ENCODE measurements around the gene TOX2.

Gene TOX2

DNA sequence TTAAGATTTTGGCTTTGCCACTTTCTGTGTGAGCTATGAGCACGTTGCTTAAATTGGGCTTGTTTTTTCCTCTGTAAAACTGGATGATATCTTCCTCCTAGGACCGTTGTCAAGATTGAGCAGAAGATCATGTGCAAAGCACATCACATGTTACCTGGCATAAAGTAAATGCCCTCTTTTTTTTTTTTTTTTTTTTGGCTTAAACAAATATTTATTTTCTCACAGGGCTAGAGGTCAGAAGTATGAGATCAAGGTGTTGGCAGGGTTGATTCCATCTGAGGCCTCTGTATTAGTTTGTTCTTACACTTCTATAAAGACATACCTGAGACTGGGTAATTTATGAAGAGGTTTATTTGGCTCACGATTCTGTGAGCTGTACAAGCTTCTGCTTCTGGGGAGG is 42.7 kb downstream of the TOX2 start:
- POLR2A ChIA-PET: no interaction called here
- TF ChIP-seq ARNT (IDR thresholded peaks at IDR 0.05) (no peak), FOXM1 (IDR thresholded peaks at IDR 0.05; ENCODE audit: borderline replicate concordance) (no peak), SUZ12 (IDR thresholded peaks at IDR 0.05) (no peak), LEF1 (IDR thresholded peaks at IDR 0.05; ENCODE audit: borderline replicate concordance) (no peak), TARDBP (IDR thresholded peaks at IDR 0.05) (no peak), SP1 (IDR thresholded peaks at IDR 0.05) (no peak), NFRKB (IDR thresholded peaks at IDR 0.05) (no peak), CTBP1 (IDR thresholded peaks at IDR 0.05; ENCODE audit: borderline replicate concordance) (no peak), FOXK2 (IDR thresholded peaks at IDR 0.05) (no peak), FOXA1 (IDR thresholded peaks at IDR 0.05) (no peak), HDGF (IDR thresholded peaks at IDR 0.05; ENCODE audit: borderline replicate concordance) (no peak), ELF4 (IDR thresholded peaks at IDR 0.05) (no peak), BHLHE40 (IDR thresholded peaks at IDR 0.05; ENCODE audit: borderline replicate concordance) (no peak)
- TF ChIP-seq, protein P1, sequence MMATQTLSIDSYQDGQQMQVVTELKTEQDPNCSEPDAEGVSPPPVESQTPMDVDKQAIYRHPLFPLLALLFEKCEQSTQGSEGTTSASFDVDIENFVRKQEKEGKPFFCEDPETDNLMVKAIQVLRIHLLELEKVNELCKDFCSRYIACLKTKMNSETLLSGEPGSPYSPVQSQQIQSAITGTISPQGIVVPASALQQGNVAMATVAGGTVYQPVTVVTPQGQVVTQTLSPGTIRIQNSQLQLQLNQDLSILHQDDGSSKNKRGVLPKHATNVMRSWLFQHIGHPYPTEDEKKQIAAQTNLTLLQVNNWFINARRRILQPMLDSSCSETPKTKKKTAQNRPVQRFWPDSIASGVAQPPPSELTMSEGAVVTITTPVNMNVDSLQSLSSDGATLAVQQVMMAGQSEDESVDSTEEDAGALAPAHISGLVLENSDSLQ (IDR thresholded peaks at IDR 0.05): no peak
- DNase-seq (ENCODE audit: extremely low spot score): no peak
- CTCF ChIA-PET: no interaction called here

DNA sequence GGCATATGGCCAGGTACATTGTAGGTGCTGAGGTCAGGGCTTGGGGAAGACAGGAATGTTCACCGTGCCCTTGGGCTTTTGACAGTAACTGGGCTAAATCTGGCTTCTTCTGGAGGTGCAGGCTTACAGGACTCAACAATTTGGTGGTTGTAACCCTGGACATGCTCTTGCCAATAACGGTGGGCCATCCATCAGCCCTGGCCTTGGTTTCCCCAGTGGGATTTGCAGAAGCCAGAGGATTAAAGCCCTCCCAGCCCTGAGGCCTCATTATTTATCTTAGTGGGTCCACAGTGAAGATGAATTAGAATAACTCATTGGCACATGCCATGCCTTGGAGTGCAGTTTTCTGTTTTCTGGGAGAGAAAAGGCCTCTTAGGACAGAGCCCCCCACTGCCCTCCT is 44.0 kb downstream of the TOX2 start:
- TF ChIP-seq TARDBP (IDR thresholded peaks at IDR 0.05) (no peak), HDGF (IDR thresholded peaks at IDR 0.05; ENCODE audit: borderline replicate concordance) (no peak), SP1 (IDR thresholded peaks at IDR 0.05) (no peak), BHLHE40 (IDR thresholded peaks at IDR 0.05; ENCODE audit: borderline replicate concordance) (no peak), FOXA1 (IDR thresholded peaks at IDR 0.05) (no peak), FOXK2 (IDR thresholded peaks at IDR 0.05) (no peak), NFRKB (IDR thresholded peaks at IDR 0.05) (no peak), ELF4 (IDR thresholded peaks at IDR 0.05) (no peak), FOXM1 (IDR thresholded peaks at IDR 0.05; ENCODE audit: borderline replicate concordance) (no peak), LEF1 (IDR thresholded peaks at IDR 0.05; ENCODE audit: borderline replicate concordance) (no peak), CTBP1 (IDR thresholded peaks at IDR 0.05; ENCODE audit: borderline replicate concordance) (no peak)
- TF ChIP-seq, protein P1 (IDR thresholded peaks at IDR 0.05): no peak
- DNase-seq (ENCODE audit: extremely low spot score): no peak
- CTCF ChIA-PET: no interaction called here
- POLR2A ChIA-PET: no interaction called here

DNA sequence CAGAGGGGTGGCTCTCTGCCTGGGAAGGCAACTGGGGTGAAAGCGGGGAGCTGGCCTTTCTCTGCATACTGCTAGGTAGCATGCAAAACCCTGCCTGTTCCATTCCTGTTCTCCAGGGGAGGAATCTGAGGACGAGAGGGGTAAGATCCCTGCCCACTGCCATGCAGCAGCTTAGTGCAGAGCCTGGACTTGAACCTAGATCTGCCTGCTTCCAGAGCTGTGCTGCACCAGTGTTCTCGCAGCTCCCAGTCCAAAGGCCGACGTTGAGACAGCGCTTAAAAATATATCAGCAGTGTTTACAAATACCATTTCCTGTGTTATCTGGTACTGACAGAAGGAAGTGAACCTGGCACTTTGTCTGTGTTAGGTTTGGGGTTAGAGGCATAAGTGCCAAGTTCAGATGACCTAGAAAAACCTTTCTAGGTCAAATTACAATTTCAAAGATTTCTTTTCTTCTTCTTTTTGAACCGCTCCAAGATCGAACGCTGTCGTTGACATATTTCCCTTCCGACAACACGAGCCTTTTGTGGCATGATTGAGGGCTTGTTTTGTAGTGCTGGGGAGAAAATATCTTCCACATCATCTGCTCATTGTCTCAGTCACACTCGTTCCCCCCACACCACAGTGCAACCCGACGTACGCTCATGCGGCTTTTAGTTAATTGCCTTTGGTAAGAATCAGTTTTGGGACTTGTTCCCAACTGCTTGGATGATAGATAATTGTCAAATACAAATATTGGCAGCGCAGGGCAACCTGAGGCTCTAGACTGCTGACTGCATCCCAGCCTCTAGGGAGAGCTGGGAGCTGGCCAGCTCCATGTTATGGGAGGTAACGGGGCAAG is 44.6 kb downstream of the TOX2 start:
- TF ChIP-seq LEF1 (IDR thresholded peaks at IDR 0.05; ENCODE audit: borderline replicate concordance) (no peak), CTBP1 (IDR thresholded peaks at IDR 0.05; ENCODE audit: borderline replicate concordance) (no peak), FOXK2 (IDR thresholded peaks at IDR 0.05) (no peak), BHLHE40 (IDR thresholded peaks at IDR 0.05; ENCODE audit: borderline replicate concordance) (no peak), ARNT (IDR thresholded peaks at IDR 0.05) (no peak), ELF4 (IDR thresholded peaks at IDR 0.05) (no peak), L3MBTL2 (conservative IDR thresholded peaks at IDR 0.05) (no peak), TARDBP (IDR thresholded peaks at IDR 0.05) (no peak), HDGF (IDR thresholded peaks at IDR 0.05; ENCODE audit: borderline replicate concordance) (no peak), SP1 (IDR thresholded peaks at IDR 0.05) (no peak), NFRKB (IDR thresholded peaks at IDR 0.05) (no peak), FOXM1 (IDR thresholded peaks at IDR 0.05; ENCODE audit: borderline replicate concordance) (no peak), SUZ12 (IDR thresholded peaks at IDR 0.05) (no peak), ZNF384 (IDR thresholded peaks at IDR 0.05) (no peak), FOXA1 (IDR thresholded peaks at IDR 0.05) (no peak)
- TF ChIP-seq, protein P1 (IDR thresholded peaks at IDR 0.05): no peak
- DNase-seq (ENCODE audit: extremely low spot score): no peak
- POLR2A ChIA-PET: no interaction called here
- CTCF ChIA-PET: no interaction called here

DNA sequence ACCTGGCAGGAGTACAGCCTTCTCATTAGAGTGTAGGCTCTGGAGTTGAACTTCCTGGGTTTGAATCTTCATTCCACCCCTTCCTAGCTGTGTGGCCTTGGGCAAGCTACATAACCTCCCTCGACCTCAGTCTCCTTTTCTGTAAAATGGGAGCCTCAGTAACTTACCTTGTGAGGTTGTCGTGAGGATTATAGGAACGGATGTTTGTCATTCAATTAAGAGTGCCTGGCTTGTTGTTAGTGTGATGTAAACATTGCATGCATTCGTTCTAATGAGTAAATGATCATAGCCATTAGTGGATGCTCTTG is 45.2 kb downstream of the TOX2 start:
- DNase-seq (ENCODE audit: extremely low spot score): no peak
- ChIA-PET POLR2A (no interaction called here), CTCF (no interaction called here)
- TF ChIP-seq ZNF384 (IDR thresholded peaks at IDR 0.05): no peak
- TF ChIP-seq NFRKB (IDR thresholded peaks at IDR 0.05): no peak

DNA sequence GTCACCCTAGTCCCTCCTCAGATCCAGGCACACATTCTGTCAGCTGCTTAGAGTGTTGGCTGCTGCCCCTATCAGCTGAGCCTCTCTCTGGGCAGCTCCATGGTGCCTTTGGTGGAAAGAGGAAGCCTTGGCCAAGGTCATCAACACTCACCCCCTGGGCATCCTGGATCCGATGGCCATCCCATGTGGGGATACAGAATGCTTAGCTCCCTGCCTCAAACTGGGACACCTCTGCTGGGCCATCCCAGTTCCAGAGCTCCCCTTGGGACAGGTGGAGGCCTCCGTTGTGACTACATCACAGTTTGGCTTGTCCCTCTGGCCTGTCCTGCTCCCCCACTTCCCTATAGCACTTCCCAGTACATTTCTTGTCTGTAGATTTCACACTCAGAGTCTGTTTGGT is 45.6 kb downstream of the TOX2 start:
- DNase-seq (ENCODE audit: extremely low spot score): no peak
- CTCF ChIA-PET: no interaction called here
- TF ChIP-seq LEF1 (IDR thresholded peaks at IDR 0.05; ENCODE audit: borderline replicate concordance) (no peak), TARDBP (IDR thresholded peaks at IDR 0.05) (no peak), SP1 (IDR thresholded peaks at IDR 0.05) (no peak), FOXA1 (IDR thresholded peaks at IDR 0.05) (no peak), ZNF384 (IDR thresholded peaks at IDR 0.05) (no peak), SUZ12 (IDR thresholded peaks at IDR 0.05) (no peak), HDGF (IDR thresholded peaks at IDR 0.05; ENCODE audit: borderline replicate concordance) (no peak), ARNT (IDR thresholded peaks at IDR 0.05) (no peak)
- TF ChIP-seq, protein P1 (IDR thresholded peaks at IDR 0.05): no peak
- POLR2A ChIA-PET: no interaction called here

DNA sequence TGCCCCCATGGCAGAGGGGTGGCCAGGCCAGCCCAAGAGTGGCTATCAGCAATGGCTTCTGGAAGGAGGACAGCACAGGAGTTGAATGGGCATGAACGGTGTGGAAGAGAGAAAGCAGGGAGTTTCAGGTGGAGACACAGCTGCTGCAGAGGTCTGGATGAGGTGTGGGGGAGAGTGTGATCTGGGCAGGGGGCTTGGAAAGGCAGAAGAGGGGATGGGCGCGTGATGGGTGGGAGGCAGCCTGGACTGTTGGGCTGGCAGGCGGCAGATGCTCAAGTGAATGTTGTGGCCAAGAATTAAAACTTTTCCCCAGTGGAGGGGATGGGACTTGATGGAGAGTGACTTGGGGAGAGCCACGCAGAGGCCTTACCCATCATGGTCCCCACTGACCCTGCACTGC is 46.5 kb downstream of the TOX2 start:
- ChIA-PET POLR2A (no interaction called here), CTCF (no interaction called here)

More for the DNA sequence above, 46.5 kb downstream of the TOX2 start:
- TF ChIP-seq FOXK2 (IDR thresholded peaks at IDR 0.05) (no peak), BHLHE40 (IDR thresholded peaks at IDR 0.05; ENCODE audit: borderline replicate concordance) (no peak), NFRKB (IDR thresholded peaks at IDR 0.05) (no peak)
- DNase-seq (ENCODE audit: extremely low spot score): no peak
